ENCODE results near the gene SNRNP70.

DNA sequence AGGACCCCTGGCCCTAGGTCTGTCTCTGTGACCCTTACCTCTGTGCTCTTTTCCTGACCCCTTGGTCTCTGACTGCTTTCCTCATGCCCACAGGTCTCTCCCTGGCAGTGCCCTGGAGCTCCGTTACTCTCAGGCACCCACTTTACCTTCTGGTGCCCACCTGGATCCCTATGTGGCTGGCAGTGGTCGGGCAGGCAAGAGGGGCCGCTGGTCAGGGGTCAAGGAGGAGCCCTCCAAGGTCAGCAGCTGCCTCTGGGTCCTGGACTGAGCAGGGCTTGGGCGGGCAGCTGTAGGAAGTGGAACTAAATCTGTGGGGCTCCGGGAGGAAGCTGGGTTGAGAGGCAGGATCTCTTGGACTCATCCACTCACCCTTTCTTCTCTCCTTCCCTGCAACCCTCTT is 50.4 kb downstream of the SNRNP70 start:
- TF ChIP-seq, protein P1, sequence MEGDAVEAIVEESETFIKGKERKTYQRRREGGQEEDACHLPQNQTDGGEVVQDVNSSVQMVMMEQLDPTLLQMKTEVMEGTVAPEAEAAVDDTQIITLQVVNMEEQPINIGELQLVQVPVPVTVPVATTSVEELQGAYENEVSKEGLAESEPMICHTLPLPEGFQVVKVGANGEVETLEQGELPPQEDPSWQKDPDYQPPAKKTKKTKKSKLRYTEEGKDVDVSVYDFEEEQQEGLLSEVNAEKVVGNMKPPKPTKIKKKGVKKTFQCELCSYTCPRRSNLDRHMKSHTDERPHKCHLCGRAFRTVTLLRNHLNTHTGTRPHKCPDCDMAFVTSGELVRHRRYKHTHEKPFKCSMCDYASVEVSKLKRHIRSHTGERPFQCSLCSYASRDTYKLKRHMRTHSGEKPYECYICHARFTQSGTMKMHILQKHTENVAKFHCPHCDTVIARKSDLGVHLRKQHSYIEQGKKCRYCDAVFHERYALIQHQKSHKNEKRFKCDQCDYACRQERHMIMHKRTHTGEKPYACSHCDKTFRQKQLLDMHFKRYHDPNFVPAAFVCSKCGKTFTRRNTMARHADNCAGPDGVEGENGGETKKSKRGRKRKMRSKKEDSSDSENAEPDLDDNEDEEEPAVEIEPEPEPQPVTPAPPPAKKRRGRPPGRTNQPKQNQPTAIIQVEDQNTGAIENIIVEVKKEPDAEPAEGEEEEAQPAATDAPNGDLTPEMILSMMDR (IDR thresholded peaks at IDR 0.05), result no peak
- TF ChIP-seq POLR2A (IDR thresholded peaks at IDR 0.05), result no peak
